Erythroblast (primary cell): ENCODE measurements around the gene METRNL.

Experiments used
- DNase-seq, 2 experiments: peaks; one replicate each; lab custom pipeline; 2025; lab: John Stamatoyannopoulos, UW
- GATA1 ChIP-seq: IDR thresholded peaks from 2 replicates; pipeline ENCODE4 v1.6.1; 2011; ENCODE audit warnings: low read depth, mild to moderate bottlenecking, control low read depth, low read length, moderate library complexity
- POLR2A ChIP-seq: IDR thresholded peaks from 2 replicates; pipeline ENCODE4 v1.6.1; 2011; ENCODE audit warnings: mild to moderate bottlenecking, low read length

The METRNL gene

GRCh38 chr17:83092931-83093330 lies 13.5 kb downstream of the METRNL start:
- TF ChIP-seq GATA1 (no peak), POLR2A (no peak)
- DNase-seq, result no peak

- TF ChIP-seq POLR2A (no peak), GATA1 (no peak)
- DNase-seq, result no peak
Observed at GRCh38 chr17:83093506-83093905, 14.1 kb downstream of the METRNL start.

- no peak for TF ChIP-seq POLR2A
- no peak for TF ChIP-seq GATA1
- DNase-seq, result no peak
Observed at GRCh38 chr17:83094291-83094690, 14.9 kb downstream of the METRNL start.

GRCh38 chr17:83095016-83095415 lies 15.6 kb downstream of the METRNL start:
- no peak for DNase-seq
- TF ChIP-seq POLR2A (no peak), GATA1 (no peak)

GRCh38 chr17:83096401-83097224 lies 17.2 kb downstream of the METRNL start:
- TF ChIP-seq POLR2A (no peak), GATA1 (no peak)
- no peak for DNase-seq

- DNase-seq, result no peak
- TF ChIP-seq POLR2A (no peak), GATA1 (no peak)
Observed at GRCh38 chr17:83097831-83098230, 18.4 kb downstream of the METRNL start.

- TF ChIP-seq POLR2A (no peak), GATA1 (no peak)
Observed at GRCh38 chr17:83098241-83099085, 19.1 kb downstream of the METRNL start.

GRCh38 chr17:83099086-83099555 lies 19.7 kb downstream of the METRNL start:
- no peak for TF ChIP-seq POLR2A
- no peak for TF ChIP-seq GATA1
- no peak for DNase-seq

More at GRCh38 chr17:83098241-83099085, 19.1 kb downstream of the METRNL start:
- DNase-seq, result no peak

GRCh38 chr17:83099570-83100181 lies 20.3 kb downstream of the METRNL start:
- no peak for TF ChIP-seq GATA1
- no peak for DNase-seq

GRCh38 chr17:83100220-83100852 lies 20.9 kb downstream of the METRNL start:
- DNase-seq, result no peak
- TF ChIP-seq GATA1 (no peak), POLR2A (no peak)

- no peak for TF ChIP-seq POLR2A
- DNase-seq, result no peak
Observed at GRCh38 chr17:83100853-83101391, 21.5 kb downstream of the METRNL start.

GRCh38 chr17:83101805-83102480 lies 22.5 kb downstream of the METRNL start:
- TF ChIP-seq POLR2A, result no peak
- no peak for TF ChIP-seq GATA1
- no peak for DNase-seq
